Hepatocyte (in vitro differentiated cells): ENCODE measurements around the gene DNAJC16. TPM values are rescaled to one million over a fixed set of nuclear protein-coding genes. Genes with fewer than 3 reads are reported as not detected.

Experiments
- DNase-seq: peaks from one replicate; pipeline ENCODE4 v3.0.0-alpha.2; 2016; ENCODE audit warnings: low spot score
- H2AFZ ChIP-seq: fragments of 200-600 bp; sonication (generic); 2 replicates; pipeline ENCODE4 v1.6.0; 2016; ENCODE audit warnings: antibody characterized with exemption, mild to moderate bottlenecking
- H3K27ac ChIP-seq: fragments of 200-600 bp; sonication (generic); 2 replicates; pipeline ENCODE4 v1.5.1; 2016; ENCODE audit warnings: mild to moderate bottlenecking
- H3K27me3 ChIP-seq: fragments of 200-600 bp; sonication (generic); 2 replicates; pipeline ENCODE4 v1.6.1; 2016
- H3K36me3 ChIP-seq: fragments of 200-600 bp; sonication (generic); replicated peaks from 2 replicates; pipeline ENCODE4 v1.5.1; 2016; ENCODE audit warnings: low read depth; ENCODE audit not compliant: insufficient read depth
- H3K4me1 ChIP-seq: fragments of 200-600 bp; sonication (generic); 2 replicates; pipeline ENCODE4 v1.5.1; 2016; ENCODE audit warnings: mild to moderate bottlenecking, moderate library complexity; ENCODE audit not compliant: insufficient read depth
- H3K4me2 ChIP-seq: fragments of 200-600 bp; sonication (generic); 2 replicates; pipeline ENCODE4 v1.6.0; 2016
- H3K4me3 ChIP-seq: fragments of 200-600 bp; sonication (generic); 2 replicates; pipeline ENCODE4 v1.5.1; 2016; ENCODE audit warnings: mild to moderate bottlenecking
- H3K79me2 ChIP-seq: fragments of 200-600 bp; sonication (generic); 2 replicates; pipeline ENCODE4 v1.6.0; 2017; ENCODE audit warnings: mild to moderate bottlenecking
- H3K9me2 ChIP-seq: fragments of 200-600 bp; sonication (generic); replicated peaks from 2 replicates; pipeline ENCODE4 v1.6.0; 2017; ENCODE audit warnings: mild to moderate bottlenecking; ENCODE audit not compliant: insufficient read depth
- H3K9me3 ChIP-seq: fragments of 200-600 bp; sonication (generic); 2 replicates; pipeline ENCODE4 v1.5.1; 2016; ENCODE audit warnings: low read depth, mild to moderate bottlenecking
- H4K20me1 ChIP-seq: fragments of 200-600 bp; sonication (generic); 2 replicates; pipeline ENCODE4 v1.6.0; 2016; ENCODE audit warnings: mild to moderate bottlenecking; ENCODE audit not compliant: insufficient read depth, poor library complexity, severe bottlenecking
- CTCF ChIP-seq: fragments of 200-600 bp; sonication (generic); IDR thresholded peaks from 2 replicates; pipeline ENCODE4 v1.5.1; 2016; ENCODE audit warnings: antibody characterized with exemption, mild to moderate bottlenecking; ENCODE audit not compliant: poor library complexity
- EZH2 ChIP-seq: fragments of 200-600 bp; sonication (generic); IDR thresholded peaks from 2 replicates; pipeline ENCODE4 v1.6.1; 2016; ENCODE audit warnings: antibody characterized with exemption, mild to moderate bottlenecking, borderline replicate concordance
- EZH2phosphoT487 ChIP-seq: fragments of 200-600 bp; sonication (generic); IDR thresholded peaks from one replicate; pipeline ENCODE4 v1.6.1; 2018; ENCODE audit warnings: antibody characterized with exemption, mild to moderate bottlenecking, low read depth, moderate library complexity; ENCODE audit not compliant: unreplicated experiment, severe bottlenecking
- WGBS: methylation state at CpG from one replicate; pipeline ENCODE4 v1.1.6; 2016; ENCODE audit warnings: low lambda C conversion rate; ENCODE audit errors: missing lambda C conversion rate; 5-methylcytosine and 5-hydroxymethylcytosine counted together
- polyA plus RNA-seq: library from polyadenylated mRNA; unstranded; fragments of >200 nt; fragmentation: Nextera tagmentation; extraction: Ambion mirVana; gene quantifications from 2 replicates; pipeline ENCODE4 v1.2.1, GENCODE V29; 2016
- total RNA-seq: library from RNA; depleted of rRNA; stranded (reverse); fragments of >200 nt; gene quantifications from 2 replicates; pipeline ENCODE4 v1.2.3, GENCODE V29; 2014

The DNAJC16 gene
- total and polyA plus RNA-seq, 2 experiments from 2014 or later: 9.6 to 21.1 TPM

DNA sequence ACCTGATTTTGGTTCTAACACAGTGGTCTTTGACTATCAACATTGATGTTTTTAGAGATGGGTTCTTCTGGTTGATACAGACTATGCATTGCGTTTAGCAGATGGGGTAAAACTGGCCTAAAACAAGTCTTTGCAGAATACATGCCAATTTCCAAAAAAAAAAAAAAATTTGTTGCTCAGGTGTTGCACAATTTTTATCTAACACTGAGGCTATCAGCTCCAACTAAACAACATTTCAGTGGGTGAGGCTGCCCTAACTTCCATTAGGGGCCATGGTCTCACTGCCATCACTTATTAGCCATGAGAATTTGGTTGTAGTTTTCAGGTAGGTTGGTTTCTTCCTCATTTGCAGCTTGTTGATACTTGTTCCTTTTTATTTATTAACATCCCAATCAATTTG is 44.2 kb downstream of the DNAJC16 start:
- H3K4me1 ChIP-seq: no peaks in the 10 kb centered on the region
- H3K27ac ChIP-seq: no peak overlapping the region
- no peaks in the 10 kb centered on the region for H3K9me2 ChIP-seq
- H3K79me2 ChIP-seq: no peaks in the 10 kb centered on the region
- no peak overlapping the region for H3K4me2 ChIP-seq
- H3K4me3 ChIP-seq: no peak overlapping the region
- WGBS: 89% methylated on average over 1 of the region's 1 CpG
- no peak for TF ChIP-seq EZH2
- no peak for TF ChIP-seq EZH2phosphoT487
- no peak for TF ChIP-seq CTCF
- H3K36me3 ChIP-seq: no peaks in the 10 kb centered on the region
- H3K9me3 ChIP-seq: no peaks in the 10 kb centered on the region
- DNase-seq: no peak
- H3K27me3 ChIP-seq: no peaks in the 10 kb centered on the region
- H4K20me1 ChIP-seq: no peaks in the 10 kb centered on the region
- no peak overlapping the region for H2AFZ ChIP-seq

DNA sequence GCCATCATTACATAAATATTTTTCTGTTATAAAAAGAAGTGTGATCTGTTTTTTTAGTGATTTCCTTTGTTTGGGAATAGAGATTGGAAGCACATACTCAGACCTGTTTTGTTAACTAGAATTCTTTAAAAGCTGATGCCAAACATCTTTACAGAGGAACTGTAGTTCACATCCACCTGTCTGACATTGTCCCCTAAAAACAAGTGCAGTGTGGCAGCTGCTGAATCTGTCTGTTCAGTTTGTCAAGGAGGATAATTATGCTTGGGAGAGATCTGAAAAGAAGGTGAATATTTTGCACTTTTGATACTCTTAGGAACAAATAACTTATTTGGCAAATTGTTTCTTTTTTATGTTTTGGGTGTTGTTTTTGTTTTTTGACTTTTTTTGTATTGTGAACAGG is 44.6 kb downstream of the DNAJC16 start:
- DNase-seq: no peak
- H3K4me3 ChIP-seq: no peak overlapping the region

GRCh38 chr1:15573477-15573876 is 46.8 kb downstream of the DNAJC16 start:
- H3K9me2 ChIP-seq: no peaks in the 10 kb centered on the region
- DNase-seq: no peak
- no peak overlapping the region for H3K4me2 ChIP-seq
- H3K4me1 ChIP-seq: no peaks in the 10 kb centered on the region
- no peak overlapping the region for H3K27ac ChIP-seq
- TF ChIP-seq EZH2phosphoT487 (no peak), CTCF (no peak), EZH2 (no peak)
- no peak overlapping the region for H2AFZ ChIP-seq
- no peaks in the 10 kb centered on the region for H3K27me3 ChIP-seq
- no peaks in the 10 kb centered on the region for H3K9me3 ChIP-seq
- H3K36me3 ChIP-seq: no peaks in the 10 kb centered on the region
- no peaks in the 10 kb centered on the region for H4K20me1 ChIP-seq
- H3K4me3 ChIP-seq: no peak overlapping the region
- WGBS: 89% methylated on average over 9 of the region's 9 CpGs
- H3K79me2 ChIP-seq: no peaks in the 10 kb centered on the region

More for the DNA sequence above, 44.6 kb downstream of the DNAJC16 start:
- no peaks in the 10 kb centered on the region for H3K27me3 ChIP-seq
- no peak overlapping the region for H3K4me2 ChIP-seq
- no peak overlapping the region for H3K27ac ChIP-seq
- no peaks in the 10 kb centered on the region for H3K9me3 ChIP-seq
- no peaks in the 10 kb centered on the region for H3K36me3 ChIP-seq
- no peaks in the 10 kb centered on the region for H4K20me1 ChIP-seq
- H3K4me1 ChIP-seq: no peaks in the 10 kb centered on the region
- H3K9me2 ChIP-seq: no peaks in the 10 kb centered on the region
- H3K79me2 ChIP-seq: no peaks in the 10 kb centered on the region
- TF ChIP-seq EZH2 (no peak), CTCF (no peak), EZH2phosphoT487 (no peak)
- no peak overlapping the region for H2AFZ ChIP-seq

DNA sequence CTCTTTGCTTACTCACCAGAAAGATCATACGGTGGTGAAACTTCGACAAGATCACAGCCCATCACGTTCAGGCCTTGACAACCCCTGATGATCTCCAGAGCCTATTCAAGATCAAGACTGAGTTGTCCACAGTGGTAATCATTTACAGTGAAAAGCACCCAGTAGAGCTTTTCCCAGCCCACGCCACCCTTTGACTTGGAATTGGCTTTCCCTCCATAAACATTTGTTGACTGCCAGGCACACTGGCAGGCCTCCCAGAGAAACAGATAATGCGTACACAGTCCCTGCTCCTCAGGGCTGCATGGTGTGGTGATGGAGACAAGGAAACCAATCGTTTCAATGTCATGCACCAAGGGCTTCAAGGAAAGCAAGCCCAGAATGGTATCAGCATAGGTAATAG is 48.1 kb downstream of the DNAJC16 start:
- H3K9me3 ChIP-seq: no peaks in the 10 kb centered on the region
- H4K20me1 ChIP-seq: no peaks in the 10 kb centered on the region
- H3K79me2 ChIP-seq: no peaks in the 10 kb centered on the region
- H3K4me2 ChIP-seq: no peak overlapping the region
- H3K4me3 ChIP-seq: no peak overlapping the region
- no peaks in the 10 kb centered on the region for H3K9me2 ChIP-seq
- H3K27ac ChIP-seq: no peak overlapping the region
- no peaks in the 10 kb centered on the region for H3K27me3 ChIP-seq
- WGBS: 79% methylated on average over 6 of the region's 6 CpGs
- H2AFZ ChIP-seq: no peak overlapping the region
- TF ChIP-seq EZH2phosphoT487 (no peak), EZH2 (no peak), CTCF (no peak)
- DNase-seq: no peak
- H3K4me1 ChIP-seq: no peaks in the 10 kb centered on the region
- H3K36me3 ChIP-seq: no peaks in the 10 kb centered on the region
